DND-41 (cell line): ENCODE data around the gene AOPEP.

Experiments used
- EZH2 ChIP-seq: IDR thresholded peaks from 3 replicates; pipeline ENCODE4 v1.6.1; 2012; ENCODE audit warnings: borderline replicate concordance, low read depth, mild to moderate bottlenecking, moderate library complexity, low read length, inconsistent platforms; ENCODE audit not compliant: severe bottlenecking
- TF ChIP-seq, protein P1 (sequence below): IDR thresholded peaks from 2 replicates; pipeline ENCODE4 v1.5.1; 2012; ENCODE audit warnings: borderline replicate concordance, low read length, moderate library complexity, mild to moderate bottlenecking; ENCODE audit not compliant: poor library complexity, severe bottlenecking; ENCODE audit errors: extremely low read depth

DNA sequence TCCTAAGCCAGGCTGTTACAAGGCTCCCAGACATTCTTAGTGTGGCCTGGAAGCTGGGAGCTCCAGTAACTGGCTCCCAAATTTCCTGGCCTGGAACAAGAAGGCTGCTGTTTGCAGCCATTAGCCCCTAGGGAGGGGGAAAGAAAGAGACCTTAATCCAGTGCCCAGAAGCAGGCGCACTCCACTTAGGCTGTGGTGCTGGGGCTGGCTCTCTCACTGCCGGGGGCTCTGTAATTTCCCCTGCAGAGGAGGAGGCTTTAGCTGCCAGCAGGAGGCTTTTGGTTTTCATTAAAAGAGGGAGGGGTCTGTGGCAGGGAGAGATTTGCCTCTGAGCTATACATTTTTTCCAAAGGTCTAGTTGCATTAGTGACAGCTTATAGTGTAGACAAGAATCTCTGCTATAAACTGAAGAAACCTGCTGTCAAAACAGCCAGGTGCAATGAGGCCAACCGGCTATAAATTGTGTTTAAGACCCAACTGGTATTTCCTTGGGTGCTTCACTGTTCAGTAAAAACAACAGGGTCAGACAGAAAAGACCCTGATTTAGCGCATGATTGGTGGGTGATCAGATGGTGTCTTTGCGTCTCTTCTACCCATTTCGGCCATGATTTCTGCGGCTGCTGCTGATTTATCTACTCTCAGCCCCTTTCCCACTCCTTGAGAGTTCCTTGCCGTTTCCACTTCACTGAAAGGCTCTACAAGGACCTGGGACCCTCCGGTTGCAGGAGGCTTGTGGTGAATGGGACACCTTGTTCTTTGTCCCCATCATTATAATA lies 254.6 kb downstream of the AOPEP start:
- TF ChIP-seq, protein P1, sequence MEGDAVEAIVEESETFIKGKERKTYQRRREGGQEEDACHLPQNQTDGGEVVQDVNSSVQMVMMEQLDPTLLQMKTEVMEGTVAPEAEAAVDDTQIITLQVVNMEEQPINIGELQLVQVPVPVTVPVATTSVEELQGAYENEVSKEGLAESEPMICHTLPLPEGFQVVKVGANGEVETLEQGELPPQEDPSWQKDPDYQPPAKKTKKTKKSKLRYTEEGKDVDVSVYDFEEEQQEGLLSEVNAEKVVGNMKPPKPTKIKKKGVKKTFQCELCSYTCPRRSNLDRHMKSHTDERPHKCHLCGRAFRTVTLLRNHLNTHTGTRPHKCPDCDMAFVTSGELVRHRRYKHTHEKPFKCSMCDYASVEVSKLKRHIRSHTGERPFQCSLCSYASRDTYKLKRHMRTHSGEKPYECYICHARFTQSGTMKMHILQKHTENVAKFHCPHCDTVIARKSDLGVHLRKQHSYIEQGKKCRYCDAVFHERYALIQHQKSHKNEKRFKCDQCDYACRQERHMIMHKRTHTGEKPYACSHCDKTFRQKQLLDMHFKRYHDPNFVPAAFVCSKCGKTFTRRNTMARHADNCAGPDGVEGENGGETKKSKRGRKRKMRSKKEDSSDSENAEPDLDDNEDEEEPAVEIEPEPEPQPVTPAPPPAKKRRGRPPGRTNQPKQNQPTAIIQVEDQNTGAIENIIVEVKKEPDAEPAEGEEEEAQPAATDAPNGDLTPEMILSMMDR: no peak
- no peak for TF ChIP-seq EZH2
